K562 (cell line): ENCODE data around the gene RHEB. TPM values are rescaled to one million over a fixed set of nuclear protein-coding genes. Genes with fewer than 3 reads are reported as not detected.

Source experiments
- ATAC-seq: fragments of 200-7000 bp; cut with Tn5 transposase; 3 replicates; pipeline ENCODE4 v1.9.1; 2020; ENCODE audit warnings: moderate library complexity
- BruUV-seq: library from RNA; stranded (reverse); fragments of 400-500 nt; replicated peaks from 2 replicates; lab custom pipeline; 2021; lab: Mats Ljungman, UMichigan
- CTCF ChIA-PET: fragments of 300-600 bp; formaldehyde crosslinking; extraction: SDS; loops from one replicate; lab custom pipeline; 2021; ENCODE audit warnings: low intra/inter-chr PET ratio; lab: Yijun Ruan, JAX
- POLR2A ChIA-PET: fragments of 300-600, 350-650 bp; sonication (Branson Sonifier 250); formaldehyde crosslinking; extraction: SDS; loops from one replicate; lab custom pipeline; 2021; ENCODE audit warnings: antibody characterized with exemption, inconsistent platforms; lab: Yijun Ruan, JAX
- DNase-seq, 4 experiments: peaks; one replicate each; pipeline versions ENCODE4 v3.0.0 to v3.0.0-alpha.2; 2011 to 2018; ENCODE audit warnings: low spot score in 3 of 4, mixed read lengths in 3 of 4; ENCODE audit errors: extremely low read depth in 1 of 4
- FAIRE-seq: peaks from 2 replicates; lab custom pipeline; 2011; peaks lifted over from hg19 to GRCh38; lab: Jason Lieb, UNC
- H2AFZ ChIP-seq: 2 replicates; pipeline ENCODE4 v1.6.0; 2011; ENCODE audit warnings: low read depth, low read length, control low read depth, inconsistent platforms
- H3K27ac ChIP-seq: fragments of 200-600 bp; 3 replicates; pipeline ENCODE4 v1.8.0; 2011; ENCODE audit warnings: low read depth, mild to moderate bottlenecking, control low read depth, inconsistent platforms, low read length, moderate library complexity, mixed read lengths; ENCODE audit errors: extremely low read depth
- H3K27me3 ChIP-seq, 2 experiments: fragments of 300-600 bp in 1 of 2; 2 replicates in 1 of 2; 3 replicates in 1 of 2; pipeline versions ENCODE4 v1.6.0 to v1.8.0; 2011; ENCODE audit warnings: inconsistent platforms in 2 of 2, low read length in 2 of 2, mild to moderate bottlenecking in 1 of 2, mixed read lengths in 1 of 2, moderate library complexity in 1 of 2; ENCODE audit not compliant: control insufficient read depth in 2 of 2, insufficient read depth in 2 of 2
- H3K36me3 ChIP-seq: fragments of 300-600 bp; 3 replicates; pipeline ENCODE4 v1.8.0; 2011; ENCODE audit warnings: mild to moderate bottlenecking, low read length, inconsistent platforms; ENCODE audit not compliant: control insufficient read depth, insufficient read depth
- H3K4me1 ChIP-seq, 2 experiments: fragments of 200-600 bp in 1 of 2; replicated peaks in 1 of 2; 2 replicates in 1 of 2; 3 replicates in 1 of 2; pipeline versions ENCODE4 v1.5.1 to v1.8.0; 2011; ENCODE audit warnings: inconsistent platforms in 2 of 2, low read length in 2 of 2, mild to moderate bottlenecking in 1 of 2, mixed read lengths in 1 of 2, moderate library complexity in 1 of 2; ENCODE audit not compliant: control insufficient read depth in 2 of 2, insufficient read depth in 2 of 2
- H3K4me2 ChIP-seq: 2 replicates; pipeline ENCODE4 v1.6.1; 2011; ENCODE audit warnings: low read length, control low read depth, inconsistent platforms, mixed read lengths; ENCODE audit not compliant: insufficient read depth
- H3K4me3 ChIP-seq: fragments of 200-600 bp; sonication (generic), shearing (Covaris generic); 2 replicates; pipeline ENCODE4 v1.5.1; 2016; ENCODE audit warnings: control low read depth, inconsistent platforms
- H3K79me2 ChIP-seq: fragments of 200-600 bp; 3 replicates; pipeline ENCODE4 v1.8.0; 2011; ENCODE audit warnings: low read length, inconsistent platforms; ENCODE audit not compliant: control insufficient read depth, insufficient read depth
- H3K9ac ChIP-seq, 2 experiments: 2 replicates each; pipeline versions ENCODE4 v1.6.0 to v1.6.1; 2011; ENCODE audit warnings: low read depth in 2 of 2, low read length in 2 of 2, control low read depth in 1 of 2, inconsistent platforms in 1 of 2, mild to moderate bottlenecking in 1 of 2, mixed read lengths in 1 of 2; ENCODE audit not compliant: insufficient read depth in 1 of 2
- H3K9me1 ChIP-seq: one replicate; pipeline ENCODE4 v1.6.0; 2011; ENCODE audit warnings: inconsistent platforms, mild to moderate bottlenecking, low read length, moderate library complexity; ENCODE audit not compliant: control insufficient read depth, insufficient read depth
- H3K9me3 ChIP-seq: replicated peaks from 2 replicates; pipeline ENCODE4 v1.5.1; 2011; ENCODE audit warnings: low read depth, low read length, inconsistent platforms; ENCODE audit not compliant: control insufficient read depth, insufficient read depth
- H4K20me1 ChIP-seq: replicated peaks from 2 replicates; pipeline ENCODE4 v1.6.1; 2011; ENCODE audit warnings: low read length, inconsistent platforms, mixed read lengths; ENCODE audit not compliant: control insufficient read depth, insufficient read depth
- CHCHD3 ChIP-seq: fragments of 250-450 bp; sonication (Bioruptor Pico); IDR thresholded peaks from 2 replicates; pipeline ENCODE4 v2.1.2; 2022; ENCODE audit warnings: mild to moderate bottlenecking
- E2F8 ChIP-seq: fragments of 450-650 bp; IDR thresholded peaks from 2 replicates; pipeline ENCODE4 v1.7.1; 2018; ENCODE audit warnings: mild to moderate bottlenecking, low read depth; ENCODE audit not compliant: partially characterized antibody
- ETV6 ChIP-seq, 3 experiments: fragments of 150-350 bp in 1 of 3; sonication (generic) in 1 of 3; formaldehyde crosslinking in 1 of 3; IDR thresholded peaks; 2 replicates each; pipeline versions ENCODE4 v1.6.1 to v1.8.0; 2014 to 2022; ENCODE audit warnings: borderline replicate concordance in 2 of 3, low read depth in 2 of 3, antibody characterized with exemption in 1 of 3, low read length in 1 of 3, mild to moderate bottlenecking in 1 of 3, missing genetic modification reagents in 1 of 3
- GABPB2 ChIP-seq: fragments of 250-450 bp; sonication (Bioruptor Pico); conservative IDR thresholded peaks from 2 replicates; pipeline ENCODE4 v1.5.1; 2021; ENCODE audit warnings: mild to moderate bottlenecking
- GTF2B ChIP-seq: IDR thresholded peaks from 2 replicates; pipeline ENCODE4 v1.6.1; 2011; ENCODE audit not compliant: insufficient read length; ENCODE audit errors: extremely low read depth
- GTF2E2 ChIP-seq: fragments of 200-800 bp; sonication (Bioruptor generic); IDR thresholded peaks from 2 replicates; pipeline ENCODE4 v1.6.1; 2016; ENCODE audit warnings: missing genetic modification characterization, missing compliant biosample characterization
- HNRNPLL ChIP-seq: fragments of 200-400 bp; formaldehyde crosslinking; IDR thresholded peaks from 2 replicates; pipeline ENCODE4 v1.6.1; 2017; ENCODE audit warnings: low read length, low read depth, mild to moderate bottlenecking; ENCODE audit not compliant: poor library complexity, severe bottlenecking
- MEF2D ChIP-seq: conservative IDR thresholded peaks from 2 replicates; pipeline ENCODE4 v1.6.1; 2016; ENCODE audit warnings: low read depth, missing genetic modification characterization, missing compliant biosample characterization
- NR2F6 ChIP-seq: fragments of 450-650 bp; formaldehyde crosslinking; IDR thresholded peaks from 2 replicates; pipeline ENCODE4 v1.4.0; 2020; ENCODE audit warnings: mild to moderate bottlenecking
- POLR2G ChIP-seq: fragments of 200-400 bp; formaldehyde crosslinking; IDR thresholded peaks from 2 replicates; pipeline ENCODE4 v1.6.1; 2017; ENCODE audit warnings: low read depth, mild to moderate bottlenecking, antibody characterized with exemption, low read length, moderate library complexity
- TEAD4 ChIP-seq, 2 experiments: sonication (generic) in 1 of 2; formaldehyde crosslinking in 1 of 2; IDR thresholded peaks; 2 replicates each; pipeline versions ENCODE4 v1.6.1 to v1.8.0; 2012 to 2022; ENCODE audit warnings: borderline replicate concordance in 1 of 2, inconsistent platforms in 1 of 2, low read length in 1 of 2, mild to moderate bottlenecking in 1 of 2, missing genetic modification reagents in 1 of 2
- ZNF644 ChIP-seq: fragments of 200-800 bp; sonication (Bioruptor generic); IDR thresholded peaks from 2 replicates; pipeline ENCODE4 v1.6.1; 2016; ENCODE audit warnings: low read depth, missing genetic modification characterization, missing compliant biosample characterization
- ZNF717 ChIP-seq: fragments of 250-450 bp; sonication (Bioruptor Pico); IDR thresholded peaks from 2 replicates; pipeline ENCODE4 v1.5.0; 2021
- WGBS: fragments of 100-300 bp; shearing (Covaris generic); methylation state at CpG from one replicate; pipeline ENCODE4 v1.1.6; 2016; ENCODE audit warnings: low coverage, mixed read lengths; ENCODE audit not compliant: insufficient coverage; ENCODE audit errors: missing lambda C conversion rate; 5-methylcytosine and 5-hydroxymethylcytosine counted together
- in situ Hi-C: fragments of 300-500 bp; cut with MboI; formaldehyde crosslinking; loops from 4 replicates; pipeline ENCODE4 v1.15.0; 2018; ENCODE audit warnings: inconsistent platforms, mixed read lengths
- intact Hi-C: fragments of 100-400 bp; cut with micrococcal nuclease; formaldehyde crosslinking; loops from 2 replicates; pipeline ENCODE4 v1.14.2; 2022
- polyA plus RNA-seq, 8 experiments: library from polyadenylated mRNA; depleted of rRNA in 4 of 8; stranded (reverse) in 5 of 8; unstranded in 3 of 8; fragments of >200 nt; fragmentation: Nextera tagmentation in 2 of 8; fragmentation: Illumina TruSeq in 1 of 8; extraction: Ambion mirVana in 2 of 8; extraction: Trizol in 1 of 8; gene quantifications; 2 replicates each; pipeline versions ENCODE4 v1.2.1 to v1.2.3, GENCODE V29; 2011 to 2014; ENCODE audit warnings: inconsistent platforms in 1 of 8, missing spikeins in 1 of 8
- total RNA-seq, 7 experiments: library from RNA; depleted of rRNA in 6 of 7; stranded (reverse); fragments of >200 nt in 6 of 7; fragmentation: Illumina TruSeq in 2 of 7; extraction: Trizol in 2 of 7; gene quantifications; 2 replicates each; pipeline versions ENCODE4 v1.2.1 to v1.2.3, GENCODE V29; 2011 to 2021; ENCODE audit warnings: low replicate concordance in 1 of 7

RHEB gene
- total and polyA plus RNA-seq, 9 of the 15 experiments (the other 6 are each of a cell fraction or from before 2014, with no cell fraction given): 28.5 to 249 (median 182) TPM

GRCh38 chr7:151452680-151453325 lies 66.9 kb downstream of the RHEB start:
- no peak for DNase-seq
- ATAC-seq: no peak
- WGBS: 10% methylated on average over 15 of the region's 15 CpGs
- in situ Hi-C loops: no loop called here
- Histone ChIP-seq H3K27me3 (peaks cover 61 to 76% of the 10 kb centered on the region in 2 experiments), H3K27ac (no peak overlapping the region), H3K4me2 (no peak overlapping the region), H2AFZ (no peak overlapping the region), H3K9me3 (no peaks in the 10 kb centered on the region), H3K9me1 (no peaks in the 10 kb centered on the region), H3K9ac (peak overlapping the region in 1 of 2 experiments; percentile 69; a peak in 2 of 4 replicates), H3K36me3 (no peaks in the 10 kb centered on the region), H4K20me1 (peaks cover 6% of the 10 kb centered on the region; the same call in 1 of the 2 replicates), H3K4me1 (peaks cover 0 to 27% of the 10 kb centered on the region in 2 experiments; a peak in 2 of 5 replicates), H3K4me3 (no peak overlapping the region)
- CTCF ChIA-PET: interaction anchor here (0.7 to 6.0 kb wide), 2 partner anchors 12 to 137 kb away, joined by 3 to 75 read pairs; no protein-coding TSS in a partner anchor
- BruUV-seq: no TSS peak
- intact Hi-C loops: loop anchor here (5.0 kb wide), 1 partner anchor 304 kb away; no protein-coding TSS in a partner anchor
- POLR2A ChIA-PET: interaction anchor here (0.6 to 1.6 kb wide), 2 partner anchors 53 to 299 kb away, joined by 3 read pairs; no protein-coding TSS in a partner anchor
- FAIRE-seq: no peak
- TF ChIP-seq GTF2B: no peak
- no peak for TF ChIP-seq CHCHD3 (CRISPR knock-in tag)
- TF ChIP-seq GTF2E2 (tag): no peak
- TF ChIP-seq HNRNPLL: no peak
- TF ChIP-seq ZNF717 (CRISPR knock-in tag): no peak
- TF ChIP-seq GABPB2: no peak
- TF ChIP-seq MEF2D (tag): no peak
- no peak for TF ChIP-seq ZNF644 (tag)
- TF ChIP-seq NR2F6 (CRISPR knock-in tag): no peak
- TF ChIP-seq E2F8: no peak
- no peak for TF ChIP-seq ETV6 (IDR thresholded peaks at IDR 0.05; ENCODE audit: borderline replicate concordance in 1 of 2, low read depth in 2 of 2, low read length in 1 of 2)
- no peak for TF ChIP-seq ETV6 (CRISPR knock-in tag; IDR thresholded peaks at IDR 0.05; ENCODE audit: borderline replicate concordance)
- TF ChIP-seq TEAD4 (IDR thresholded peaks at IDR 0.05; ENCODE audit: low read length): no peak
- TF ChIP-seq TEAD4 (CRISPR knock-in tag; IDR thresholded peaks at IDR 0.05; ENCODE audit: borderline replicate concordance): no peak
- TF ChIP-seq POLR2G: no peak
- TF ChIP-seq, all 486 proteins: peak for 0
- no peaks in the 10 kb centered on the region for H3K79me2 ChIP-seq
